Skeletal muscle satellite cell (primary cell): ENCODE data around the gene DUSP16.

ENCODE experiments used
- H3K27me3 ChIP-seq: 2 replicates; pipeline ENCODE4 v1.7.0; 2013; ENCODE audit warnings: low read length; ENCODE audit not compliant: control insufficient read depth, insufficient read depth
- H3K36me3 ChIP-seq: 2 replicates; pipeline ENCODE4 v1.7.0; 2013; ENCODE audit warnings: mild to moderate bottlenecking, control low read depth, low read length; ENCODE audit not compliant: insufficient read depth
- H3K4me1 ChIP-seq: 2 replicates; pipeline ENCODE4 v1.7.0; 2013; ENCODE audit warnings: low read length; ENCODE audit not compliant: control insufficient read depth, insufficient read depth
- H3K4me2 ChIP-seq: 2 replicates; pipeline ENCODE4 v1.7.0; 2013; ENCODE audit warnings: mild to moderate bottlenecking, low read length
- H3K4me3 ChIP-seq: 2 replicates; pipeline ENCODE4 v1.7.0; 2013; ENCODE audit warnings: low read length
- H3K9ac ChIP-seq: 2 replicates; pipeline ENCODE4 v1.7.0; 2013; ENCODE audit warnings: mild to moderate bottlenecking, low read depth, low read length, moderate library complexity
- H3K9me3 ChIP-seq: replicated peaks from 2 replicates; pipeline ENCODE4 v1.7.0; 2013; ENCODE audit warnings: mild to moderate bottlenecking, control low read depth, low read length

The DUSP16 gene

DNA sequence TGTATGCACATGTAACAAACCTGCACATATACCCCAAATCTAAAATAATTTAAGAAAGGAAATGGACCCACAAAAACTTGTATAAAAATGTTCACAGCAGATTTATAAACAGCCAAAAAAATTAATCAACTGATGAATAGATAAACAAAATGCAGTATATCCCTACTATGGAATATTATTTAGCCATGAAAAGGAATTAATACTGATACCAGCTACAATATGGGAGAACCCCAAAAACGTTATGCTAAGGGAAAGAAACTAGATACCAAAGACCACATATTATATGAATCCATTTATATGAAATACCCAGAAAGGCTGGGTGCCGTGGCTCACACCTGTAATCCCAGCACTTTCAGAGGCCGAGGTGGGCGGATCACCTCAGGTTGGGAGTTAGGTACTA is 20.9 kb downstream of the DUSP16 start:
- Histone ChIP-seq H3K9ac (no peak overlapping the region), H3K27me3 (no peaks in the 10 kb centered on the region), H3K36me3 (no peaks in the 10 kb centered on the region), H3K9me3 (no peaks in the 10 kb centered on the region), H3K4me2 (no peak overlapping the region), H3K4me1 (no peaks in the 10 kb centered on the region), H3K4me3 (no peak overlapping the region)

DNA sequence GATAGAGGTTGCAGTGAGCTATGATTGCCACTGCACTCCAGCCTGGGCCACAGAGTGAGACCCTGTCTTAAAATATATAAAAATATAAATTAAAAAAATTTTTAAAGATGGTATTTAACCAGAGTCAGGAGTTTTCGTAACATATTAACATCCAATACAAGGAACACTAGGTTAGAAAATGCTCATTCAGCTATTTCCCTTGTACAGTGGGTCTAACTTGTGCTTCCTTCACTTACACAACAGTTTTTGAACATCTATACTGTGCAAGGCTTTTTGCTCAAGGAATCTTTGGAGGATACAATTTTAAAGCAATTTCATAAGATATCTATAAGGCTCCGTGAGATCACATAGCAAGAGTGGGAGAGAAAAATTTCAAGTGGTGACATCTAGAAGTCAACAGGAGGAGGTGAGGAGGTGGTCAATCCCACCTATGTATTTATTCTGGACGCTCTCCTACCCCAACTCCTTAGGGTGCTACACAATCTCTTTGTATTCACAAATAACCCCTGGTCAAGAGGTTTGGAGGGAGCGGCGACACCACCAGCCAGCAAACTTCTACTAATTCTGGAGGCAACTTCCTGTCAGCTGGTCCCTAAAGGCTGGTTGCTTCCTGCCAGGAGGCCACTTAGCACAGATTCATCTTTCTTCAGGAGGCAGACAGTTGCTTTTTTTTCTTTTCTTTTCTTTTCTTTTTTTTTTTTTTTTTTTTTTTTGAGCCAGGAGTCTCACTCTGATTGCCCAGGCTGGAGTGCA is 22.2 kb downstream of the DUSP16 start:
- no peak overlapping the region for H3K4me3 ChIP-seq
- no peaks in the 10 kb centered on the region for H3K36me3 ChIP-seq
- H3K4me2 ChIP-seq: no peak overlapping the region
- no peaks in the 10 kb centered on the region for H3K9me3 ChIP-seq
- no peaks in the 10 kb centered on the region for H3K4me1 ChIP-seq
- H3K27me3 ChIP-seq: no peaks in the 10 kb centered on the region
- H3K9ac ChIP-seq: no peak overlapping the region

GRCh38 chr12:12539028-12539810 is 23.4 kb downstream of the DUSP16 start:
- Histone ChIP-seq H3K4me2 (no peak overlapping the region), H3K4me1 (no peaks in the 10 kb centered on the region), H3K4me3 (no peak overlapping the region), H3K27me3 (no peaks in the 10 kb centered on the region), H3K9me3 (no peaks in the 10 kb centered on the region), H3K36me3 (no peaks in the 10 kb centered on the region), H3K9ac (no peak overlapping the region)

DNA sequence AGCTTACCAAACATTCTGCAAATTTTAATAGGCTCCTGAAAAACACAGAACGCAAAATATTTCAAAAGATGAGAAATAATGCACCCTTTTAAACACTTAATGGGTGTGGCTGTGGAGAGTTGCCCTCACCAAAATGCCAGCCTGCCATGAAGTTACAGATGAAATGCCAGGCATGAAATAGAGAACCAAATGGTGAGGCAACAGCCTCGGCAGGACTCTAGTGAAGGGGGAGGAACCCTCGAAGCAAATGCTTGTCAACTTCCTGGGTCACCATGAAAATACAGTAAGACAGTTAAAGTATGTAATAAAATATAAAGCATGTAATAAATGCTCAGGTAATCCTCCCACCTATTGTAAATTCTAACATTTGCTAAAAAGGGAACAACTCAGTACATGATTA is 24.1 kb downstream of the DUSP16 start:
- H3K9ac ChIP-seq: no peak overlapping the region
- no peaks in the 10 kb centered on the region for H3K27me3 ChIP-seq
- H3K36me3 ChIP-seq: no peaks in the 10 kb centered on the region
- H3K4me3 ChIP-seq: no peak overlapping the region
- no peak overlapping the region for H3K4me2 ChIP-seq
- H3K9me3 ChIP-seq: no peaks in the 10 kb centered on the region
- H3K4me1 ChIP-seq: no peaks in the 10 kb centered on the region

DNA sequence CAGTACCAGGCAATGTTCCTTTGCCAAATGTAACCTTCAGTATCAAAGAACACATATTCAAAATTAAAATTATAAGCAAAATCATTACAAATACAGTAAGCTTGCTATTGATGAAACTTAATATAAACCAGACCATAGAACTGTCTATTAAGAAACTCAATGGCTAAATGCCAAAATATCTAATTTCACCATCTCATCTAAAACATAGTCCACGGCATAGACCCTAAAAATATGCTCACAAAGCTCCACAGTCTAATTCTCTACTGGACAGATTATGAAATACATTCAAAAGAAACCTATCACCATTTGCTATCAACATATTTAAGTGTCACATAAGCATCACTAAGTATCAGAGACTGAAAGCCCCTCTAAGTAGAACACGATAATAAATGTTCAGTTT is 25.2 kb downstream of the DUSP16 start:
- Histone ChIP-seq H3K27me3 (no peaks in the 10 kb centered on the region), H3K4me2 (no peak overlapping the region), H3K4me1 (no peaks in the 10 kb centered on the region), H3K4me3 (no peak overlapping the region), H3K36me3 (no peaks in the 10 kb centered on the region), H3K9me3 (no peaks in the 10 kb centered on the region), H3K9ac (no peak overlapping the region)

DNA sequence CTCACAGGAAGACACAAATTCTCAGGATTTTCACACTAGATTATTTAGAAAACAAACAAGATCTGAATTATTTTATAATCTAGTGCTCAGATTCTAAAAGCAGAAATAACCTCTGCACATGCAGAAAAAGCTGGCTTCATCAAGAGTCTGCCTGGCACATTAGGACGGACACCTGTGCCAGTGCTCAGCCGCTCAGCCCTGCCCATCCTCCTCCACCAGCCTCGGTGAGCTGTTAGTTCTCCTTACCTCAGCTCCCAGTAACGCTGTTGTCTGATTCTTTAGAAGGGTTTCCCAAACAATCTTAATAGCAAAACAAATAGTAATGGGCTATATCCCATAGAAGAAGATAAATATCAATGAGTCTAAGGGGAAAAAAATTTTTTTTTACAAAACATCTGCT is 27.7 kb downstream of the DUSP16 start:
- H3K4me3 ChIP-seq: no peak overlapping the region
- H3K27me3 ChIP-seq: no peaks in the 10 kb centered on the region
- no peaks in the 10 kb centered on the region for H3K4me1 ChIP-seq
- H3K36me3 ChIP-seq: no peaks in the 10 kb centered on the region
- H3K9ac ChIP-seq: no peak overlapping the region
- no peak overlapping the region for H3K4me2 ChIP-seq
- no peaks in the 10 kb centered on the region for H3K9me3 ChIP-seq

DNA sequence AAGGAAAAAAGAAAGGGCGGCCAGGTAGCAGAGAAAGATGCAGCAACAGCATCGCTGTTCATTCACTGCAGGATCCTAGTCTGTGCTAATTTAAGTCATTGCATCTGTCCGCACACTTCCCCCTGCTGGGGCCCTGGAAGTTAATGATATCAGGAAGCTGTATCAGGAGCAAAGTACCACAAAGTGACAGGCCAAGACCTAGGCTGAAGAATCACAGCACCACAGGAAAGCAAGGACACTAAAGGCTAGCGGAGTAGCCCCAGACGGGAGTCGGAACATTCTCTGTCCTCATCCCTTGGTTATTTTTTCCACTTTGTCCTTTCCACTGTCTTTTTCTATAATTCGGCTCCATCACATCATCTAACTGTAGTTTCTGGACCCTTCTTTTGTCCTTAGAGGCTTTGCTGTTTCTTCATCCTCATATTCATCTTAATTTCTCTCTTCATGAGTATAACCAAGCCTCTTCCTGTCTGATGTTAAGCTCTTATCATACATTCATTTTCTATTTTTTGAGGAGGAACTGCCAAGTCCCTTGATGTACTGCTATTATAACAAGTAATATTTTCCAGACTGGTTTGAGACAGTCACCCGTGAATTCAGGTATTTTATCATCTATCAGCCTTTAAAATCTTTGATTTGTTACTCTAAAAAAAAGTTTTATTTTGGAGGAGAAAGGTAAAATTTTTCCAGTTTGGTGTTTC is 28.3 kb downstream of the DUSP16 start:
- Histone ChIP-seq H3K4me1 (no peaks in the 10 kb centered on the region), H3K9ac (no peak overlapping the region), H3K9me3 (no peaks in the 10 kb centered on the region), H3K27me3 (no peaks in the 10 kb centered on the region), H3K36me3 (no peaks in the 10 kb centered on the region), H3K4me3 (no peak overlapping the region), H3K4me2 (no peak overlapping the region)

DNA sequence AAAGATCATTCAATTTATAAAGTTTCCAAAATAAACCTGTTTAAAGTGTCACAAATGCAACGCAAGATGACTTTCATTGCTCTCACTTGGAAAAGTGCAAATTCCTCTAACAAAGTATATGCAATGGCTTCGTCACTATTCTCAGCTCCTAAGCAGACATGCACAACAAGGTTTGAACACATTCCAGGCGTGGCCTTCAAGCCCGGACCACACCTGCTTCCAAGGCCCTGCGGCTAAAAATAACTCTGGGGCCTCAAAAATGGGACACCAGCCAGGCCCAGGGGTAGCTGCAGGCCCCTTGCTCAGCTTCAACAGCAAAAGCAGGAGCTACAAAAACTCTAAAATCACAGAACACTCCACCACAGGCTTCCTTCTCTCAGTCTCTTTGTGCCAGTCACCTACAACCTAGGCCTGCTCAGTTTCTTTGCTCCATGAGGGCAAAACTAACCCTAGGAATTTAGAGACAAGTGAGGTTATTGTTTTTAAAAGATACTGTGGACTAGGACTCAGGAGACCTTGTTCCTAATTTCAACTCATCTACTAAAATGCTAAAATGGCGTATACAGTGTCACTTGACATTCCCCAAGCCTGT is 29.3 kb downstream of the DUSP16 start:
- no peak overlapping the region for H3K4me2 ChIP-seq

DNA sequence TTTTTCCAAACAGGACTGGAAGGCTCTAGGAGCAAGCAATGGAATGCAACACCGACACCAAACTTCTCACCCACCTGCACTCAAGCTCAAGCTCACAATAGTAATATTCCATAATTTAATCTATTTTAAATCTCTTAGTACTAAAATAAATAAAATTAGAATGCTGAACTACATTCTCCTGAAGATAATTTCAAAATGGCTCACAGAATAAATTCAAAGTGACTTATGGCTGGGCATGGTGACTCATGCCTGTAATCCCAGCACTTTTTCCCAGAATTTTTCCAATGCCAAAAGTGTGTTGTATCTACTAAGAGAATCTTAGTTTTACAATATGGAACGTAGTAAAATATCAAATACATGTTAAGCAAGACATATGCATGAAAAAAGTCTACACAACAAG is 31.5 kb downstream of the DUSP16 start:
- Histone ChIP-seq H3K9ac (no peak overlapping the region), H3K27me3 (no peaks in the 10 kb centered on the region), H3K4me1 (no peaks in the 10 kb centered on the region), H3K4me2 (no peak overlapping the region), H3K9me3 (no peaks in the 10 kb centered on the region), H3K4me3 (no peak overlapping the region), H3K36me3 (no peaks in the 10 kb centered on the region)

More for the DNA sequence above, 29.3 kb downstream of the DUSP16 start:
- Histone ChIP-seq H3K4me1 (no peaks in the 10 kb centered on the region), H3K9ac (no peak overlapping the region), H3K27me3 (no peaks in the 10 kb centered on the region), H3K36me3 (no peaks in the 10 kb centered on the region), H3K4me3 (no peak overlapping the region), H3K9me3 (no peaks in the 10 kb centered on the region)

DNA sequence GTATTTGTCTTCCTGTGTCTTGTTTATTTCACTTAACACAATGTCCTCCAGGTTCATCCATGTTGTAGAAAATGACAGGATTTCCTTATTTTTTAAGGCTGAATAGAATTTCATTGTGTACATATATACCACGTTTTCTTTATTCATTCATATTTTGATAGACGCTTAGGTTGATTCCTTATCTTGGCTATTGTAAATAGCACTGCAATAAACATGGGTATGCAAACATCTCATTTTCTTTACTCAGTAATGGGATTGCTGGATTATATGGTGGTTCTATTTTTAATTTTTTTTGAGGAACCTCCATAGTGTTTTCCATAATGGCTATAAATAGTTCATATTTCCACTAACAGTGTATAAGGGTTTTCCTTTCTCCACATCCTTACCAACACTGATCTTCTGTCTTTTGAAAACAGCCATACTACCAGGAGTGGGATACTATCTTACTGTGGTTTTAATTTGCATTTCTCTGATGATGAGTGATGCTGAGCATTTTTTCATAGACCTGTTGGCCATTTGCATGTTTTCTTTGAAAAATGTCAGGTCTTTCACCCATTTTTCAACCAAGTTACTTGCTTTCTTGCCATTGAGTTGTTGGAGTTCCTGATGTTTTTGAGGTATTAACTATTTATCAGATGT is 32.8 kb downstream of the DUSP16 start:
- no peaks in the 10 kb centered on the region for H3K36me3 ChIP-seq
- no peak overlapping the region for H3K4me3 ChIP-seq
- no peaks in the 10 kb centered on the region for H3K27me3 ChIP-seq
- no peak overlapping the region for H3K4me2 ChIP-seq
- H3K4me1 ChIP-seq: no peaks in the 10 kb centered on the region
- H3K9me3 ChIP-seq: no peaks in the 10 kb centered on the region
- H3K9ac ChIP-seq: no peak overlapping the region
